Myocyte (in vitro differentiated cells): ENCODE results near the gene SPDEF. TPM values are rescaled to one million over a fixed set of nuclear protein-coding genes. Genes with fewer than 3 reads are reported as not detected.

Experiments
- DNase-seq: peaks from one replicate; pipeline ENCODE4 v3.0.0-alpha.2; 2012; ENCODE audit warnings: low read depth
- total RNA-seq: library from RNA; depleted of rRNA; stranded (reverse); fragments of >200 nt; gene quantifications from 2 replicates; pipeline ENCODE4 v1.2.3, GENCODE V29; 2014

SPDEF gene
- total RNA-seq, 1 donor from 2014 or later, result not detected

DNA sequence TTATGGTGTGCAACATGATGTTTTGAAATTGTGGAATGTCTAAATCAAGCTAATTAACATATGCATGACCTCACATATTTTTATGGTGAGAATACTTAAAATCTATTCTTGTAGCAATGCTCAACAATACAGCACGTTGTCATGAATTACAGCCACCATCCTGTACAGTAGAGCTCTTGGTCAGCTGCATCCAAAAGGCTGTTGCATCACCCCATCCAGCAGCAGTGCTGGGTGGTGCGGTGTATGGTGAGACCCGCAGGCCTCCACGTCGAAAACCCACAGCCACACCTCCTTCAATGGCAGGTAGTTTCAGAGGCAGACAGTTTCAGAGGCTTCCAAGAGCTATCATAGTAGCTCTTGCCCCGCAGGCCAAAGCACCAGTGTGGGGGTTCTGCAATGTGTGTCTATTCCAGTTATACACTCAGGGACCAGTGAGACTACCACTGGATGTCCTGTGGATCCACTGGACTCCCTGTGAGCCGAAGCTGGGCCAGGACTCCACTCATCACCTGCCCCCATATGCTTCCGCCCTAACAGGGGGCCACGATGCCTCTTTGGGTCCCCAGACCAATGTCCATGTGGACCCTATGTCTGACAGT, 66.8 kb downstream of the SPDEF start:
- DNase-seq, result no peak

Other genes with a start within 250 kb of the SPDEF start
- 39.6 and 45.9 TPM in 2 replicates for gene NUDT3, start 163.7 kb downstream of the SPDEF start, total RNA-seq
- gene RPS10, start 130.3 kb downstream of the SPDEF start, total RNA-seq, result 1,443 and 1,569 TPM in 2 replicates
- gene PACSIN1, start 90.3 kb downstream of the SPDEF start, total RNA-seq, result 4.4 and 5.4 TPM in 2 replicates
- 39.0 and 46.7 TPM in 2 replicates for gene ILRUN, start 140.4 kb upstream of the SPDEF start, total RNA-seq
- 49.3 and 72.5 TPM in 2 replicates for gene SNRPC, start 201.2 kb upstream of the SPDEF start, total RNA-seq
- gene BLTP3A, start 235.8 kb upstream of the SPDEF start, total RNA-seq, result 6.3 and 7.2 TPM in 2 replicates